GM12864 (cell line): ENCODE measurements around the gene UBAP1.
"Not testable (repeated sequence)": the region's sequence is repeated elsewhere in the genome, so short reads cannot be mapped to it uniquely, and the experiment has no call there.

Experiments used
- DNase-seq: peaks from one replicate; pipeline ENCODE4 v3.0.0-alpha.2; 2011; ENCODE audit warnings: low read depth
- H3K4me3 ChIP-seq: 2 replicates; pipeline ENCODE4 v1.5.1; 2011; ENCODE audit warnings: mild to moderate bottlenecking, low read depth, low read length, control low read depth
- TF ChIP-seq, protein P1 (sequence below): IDR thresholded peaks from 2 replicates; pipeline ENCODE4 v1.5.1; 2011; ENCODE audit warnings: low read depth, mild to moderate bottlenecking, moderate library complexity, low read length, control low read depth, inconsistent platforms; ENCODE audit errors: missing control alignments

UBAP1 gene

DNA sequence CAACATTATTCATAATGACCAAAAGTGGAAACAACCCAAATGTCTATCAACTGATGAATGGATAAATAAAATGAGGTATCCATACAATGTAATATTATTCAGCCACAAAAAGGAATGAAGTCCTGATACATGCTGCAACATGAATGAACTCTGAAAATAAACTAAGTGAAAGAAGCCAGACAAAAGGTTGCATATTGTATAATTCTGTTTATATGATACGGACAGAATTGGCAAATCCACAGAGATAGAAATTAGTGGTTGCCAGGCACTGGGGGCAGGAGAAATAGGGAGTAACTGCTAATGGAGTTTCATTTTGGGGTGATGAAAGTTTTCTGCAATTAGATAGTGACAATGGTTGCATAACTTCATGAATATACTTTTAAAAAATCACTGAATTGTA, 103.3 kb downstream of the UBAP1 start:
- no peak overlapping the region for H3K4me3 ChIP-seq
- TF ChIP-seq, protein P1, sequence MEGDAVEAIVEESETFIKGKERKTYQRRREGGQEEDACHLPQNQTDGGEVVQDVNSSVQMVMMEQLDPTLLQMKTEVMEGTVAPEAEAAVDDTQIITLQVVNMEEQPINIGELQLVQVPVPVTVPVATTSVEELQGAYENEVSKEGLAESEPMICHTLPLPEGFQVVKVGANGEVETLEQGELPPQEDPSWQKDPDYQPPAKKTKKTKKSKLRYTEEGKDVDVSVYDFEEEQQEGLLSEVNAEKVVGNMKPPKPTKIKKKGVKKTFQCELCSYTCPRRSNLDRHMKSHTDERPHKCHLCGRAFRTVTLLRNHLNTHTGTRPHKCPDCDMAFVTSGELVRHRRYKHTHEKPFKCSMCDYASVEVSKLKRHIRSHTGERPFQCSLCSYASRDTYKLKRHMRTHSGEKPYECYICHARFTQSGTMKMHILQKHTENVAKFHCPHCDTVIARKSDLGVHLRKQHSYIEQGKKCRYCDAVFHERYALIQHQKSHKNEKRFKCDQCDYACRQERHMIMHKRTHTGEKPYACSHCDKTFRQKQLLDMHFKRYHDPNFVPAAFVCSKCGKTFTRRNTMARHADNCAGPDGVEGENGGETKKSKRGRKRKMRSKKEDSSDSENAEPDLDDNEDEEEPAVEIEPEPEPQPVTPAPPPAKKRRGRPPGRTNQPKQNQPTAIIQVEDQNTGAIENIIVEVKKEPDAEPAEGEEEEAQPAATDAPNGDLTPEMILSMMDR = no peak
- DNase-seq = no peak

DNA sequence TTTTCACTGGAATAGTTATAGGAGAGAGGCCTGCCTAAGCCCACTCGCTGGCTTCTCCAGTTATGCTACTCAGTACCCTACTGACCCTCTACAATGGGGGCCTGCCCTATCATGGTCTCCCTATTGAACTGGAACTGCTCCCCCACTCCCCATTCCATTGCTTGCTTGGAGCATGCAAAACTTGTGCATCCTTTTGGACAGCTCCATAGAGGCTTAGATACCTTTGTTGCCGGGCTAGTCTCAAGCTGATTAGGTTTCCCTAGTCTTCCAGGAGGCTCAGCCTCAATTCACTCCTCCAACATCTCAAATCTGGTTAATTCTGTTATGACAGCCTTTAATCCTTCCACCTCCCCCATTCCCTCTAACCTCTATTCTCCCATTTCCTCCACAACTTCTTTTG, 110.3 kb downstream of the UBAP1 start:
- H3K4me3 ChIP-seq = no peak overlapping the region
- TF ChIP-seq, protein P1 = no peak

DNA sequence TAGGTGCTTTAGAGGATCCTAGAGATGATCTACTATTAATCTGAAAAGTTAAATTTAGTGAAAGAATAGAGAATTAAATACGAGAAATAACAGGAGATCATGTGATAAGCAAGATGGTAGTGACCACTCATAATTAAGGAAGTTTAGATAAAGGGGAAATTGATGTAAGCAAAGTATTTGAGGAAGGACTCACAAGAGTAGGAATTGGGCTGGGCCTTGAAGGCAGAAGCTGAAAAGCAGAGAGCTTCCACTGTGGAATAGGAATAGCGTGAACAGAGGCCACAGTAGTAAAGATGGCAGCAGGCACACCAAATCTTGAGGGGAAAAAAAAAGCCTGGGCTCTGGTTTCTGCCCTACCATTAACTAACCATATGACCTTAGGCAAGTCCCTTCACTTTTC, 112.2 kb downstream of the UBAP1 start:
- TF ChIP-seq, protein P1 = no peak
- DNase-seq = no peak
- H3K4me3 ChIP-seq = no peak overlapping the region

More for the DNA sequence above, 110.3 kb downstream of the UBAP1 start:
- no peak for DNase-seq

DNA sequence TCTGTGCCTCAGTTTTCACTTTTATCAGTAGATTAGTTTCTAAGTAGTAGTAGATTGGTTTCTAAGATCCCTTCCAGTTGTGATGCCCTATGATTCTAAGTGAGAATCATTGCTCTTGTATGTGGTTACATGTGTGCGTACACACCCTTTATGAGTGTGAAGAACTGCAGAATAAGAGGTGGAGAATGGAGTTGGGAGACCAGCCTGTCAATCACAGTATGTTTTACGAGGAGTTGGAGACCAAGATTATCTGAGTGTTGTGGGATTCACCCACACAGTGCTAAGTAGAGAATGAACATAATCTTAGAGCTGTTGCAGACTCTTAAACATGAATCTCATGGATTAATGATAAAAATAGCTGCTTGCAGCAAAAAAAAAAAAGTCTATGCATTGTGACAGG, 112.6 kb downstream of the UBAP1 start:
- no peak overlapping the region for H3K4me3 ChIP-seq
- DNase-seq = no peak
- TF ChIP-seq, protein P1 = no peak

DNA sequence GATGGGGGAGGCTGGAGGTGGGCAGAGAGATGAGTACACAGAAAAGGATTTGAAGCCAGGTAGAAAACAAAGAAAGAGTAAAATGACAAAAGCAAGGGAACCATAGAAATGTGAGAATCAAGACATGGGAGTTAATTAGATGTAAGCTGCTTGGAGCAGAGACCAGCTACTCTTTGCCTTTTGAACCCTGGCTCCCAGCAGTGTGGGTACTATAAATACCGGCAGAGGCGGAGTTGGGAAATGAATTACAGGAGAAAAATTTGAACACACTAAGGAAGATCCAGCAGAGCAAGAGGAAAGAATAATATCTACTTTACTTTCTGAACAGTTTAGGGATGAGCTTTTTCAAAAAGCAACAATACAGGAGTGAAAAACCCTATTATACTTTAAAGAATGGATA, 113.7 kb downstream of the UBAP1 start:
- no peak overlapping the region for H3K4me3 ChIP-seq
- TF ChIP-seq, protein P1 = no peak
- DNase-seq = no peak

DNA sequence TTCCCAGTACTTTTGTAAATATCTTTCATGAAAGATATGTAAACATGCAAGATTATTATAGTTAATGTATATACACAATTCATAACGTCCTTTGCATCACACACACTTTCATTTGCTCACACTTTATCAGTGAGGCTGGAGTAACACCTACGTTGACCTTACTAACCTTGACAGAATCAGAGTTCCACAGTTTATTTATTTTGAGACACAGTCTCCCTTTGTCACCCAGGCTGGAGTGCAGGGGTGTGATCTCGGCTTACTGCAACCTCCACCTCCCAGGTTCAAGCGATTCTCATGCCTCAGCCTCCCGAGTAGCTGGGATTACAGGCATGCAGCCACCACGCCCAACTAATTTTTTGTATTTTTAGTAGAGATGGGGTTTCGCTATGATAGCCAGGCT, 122.2 kb downstream of the UBAP1 start:
- not testable (repeated sequence) for DNase-seq, H3K4me3 ChIP-seq
